ENCODE measurements around the gene RUBCN. TPM values are rescaled to one million over a fixed set of nuclear protein-coding genes. Genes with fewer than 3 reads are reported as not detected.
A peak's percentile ranks its signal among the peaks of the same experiment; 100 is the strongest.

Gene RUBCN
- total and polyA plus RNA-seq, 10 of the 15 experiments (the other 5 are each of a cell fraction or from before 2014, with no cell fraction given): 15.5 to 79.9 (median 40.4) TPM

- TF ChIP-seq ZNF687 (IDR thresholded peaks at IDR 0.05) (0 out of 2 replicates have a peak, but pooled peaks have one; percentile 60), BCLAF1 (IDR thresholded peaks at IDR 0.05) (no peak), BMI1 (IDR thresholded peaks at IDR 0.05; ENCODE audit: borderline replicate concordance) (no peak), CBX3 (IDR thresholded peaks at IDR 0.05; ENCODE audit: borderline replicate concordance, low read depth) (no peak), USF2 (IDR thresholded peaks at IDR 0.05; ENCODE audit: borderline replicate concordance, low read depth, low read length) (no peak; the same call in 1 of the 2 replicates), ZNF207 (IDR thresholded peaks at IDR 0.05; ENCODE audit: borderline replicate concordance) (no peak), ZNF592 (IDR thresholded peaks at IDR 0.05) (no peak), ELK1 (IDR thresholded peaks at IDR 0.05; ENCODE audit: low read depth, low read length) (no peak), E4F1 (IDR thresholded peaks at IDR 0.05; ENCODE audit: borderline replicate concordance, partially characterized antibody) (no peak)
Measured at GRCh38 chr3:197734667-197735318, 1.9 kb downstream of the RUBCN start (continued).

All from GM12878 (cell line).